CD4-positive, alpha-beta T cell (primary cell): ENCODE measurements around the gene COL25A1. TPM values are rescaled to one million over a fixed set of nuclear protein-coding genes. Genes with fewer than 3 reads are reported as not detected.

ENCODE experiments used
- ATAC-seq: fragments of 200-7000 bp; cut with Tn5 transposase; one replicate; pipeline ENCODE4 v1.10.0; 2022; ENCODE audit warnings: mild to moderate bottlenecking; ENCODE audit not compliant: poor library complexity
- CTCF ChIA-PET: fragments of 350-600 bp; sonication (Branson Sonifier 250); formaldehyde crosslinking; loops from one replicate; lab custom pipeline; 2021; ENCODE audit warnings: antibody characterized with exemption, inconsistent platforms; lab: Charles Lee
- POLR2A ChIA-PET: fragments of 350-600 bp; sonication (Branson Sonifier 250); formaldehyde crosslinking; loops from one replicate; lab custom pipeline; 2021; ENCODE audit warnings: antibody characterized with exemption, inconsistent platforms; lab: Charles Lee
- DNase-seq, 14 experiments: peaks; one replicate each; pipeline ENCODE4 v3.0.0-alpha.2; 2013 to 2020; ENCODE audit warnings: mixed read lengths in 2 of 14
- H3K27ac ChIP-seq, 2 donors: one replicate each; pipeline versions ENCODE4 v1.5.1 to v1.7.0; 2013; ENCODE audit warnings: low read length in 2 of 2, low read depth in 1 of 2, mild to moderate bottlenecking in 1 of 2
- H3K27me3 ChIP-seq, 2 experiments: 1 replicate in 1 of 2; 2 replicates in 1 of 2; pipeline versions ENCODE4 v1.6.1 to v1.7.0; 2013; ENCODE audit warnings: low read length in 2 of 2, control low read depth in 1 of 2, mild to moderate bottlenecking in 1 of 2, moderate library complexity in 1 of 2; ENCODE audit not compliant: insufficient read depth in 2 of 2, control insufficient read depth in 1 of 2
- H3K36me3 ChIP-seq: one replicate; pipeline ENCODE4 v1.6.1; 2013; ENCODE audit warnings: low read length, control low read depth; ENCODE audit not compliant: insufficient read depth
- H3K4me1 ChIP-seq: one replicate; pipeline ENCODE4 v1.6.1; 2013; ENCODE audit warnings: low read length, control low read depth; ENCODE audit not compliant: insufficient read depth
- H3K4me3 ChIP-seq: one replicate; pipeline ENCODE4 v1.5.1; 2013; ENCODE audit warnings: mild to moderate bottlenecking, low read length, moderate library complexity
- H3K9me3 ChIP-seq, 2 experiments: 1 replicate in 1 of 2; 2 replicates in 1 of 2; pipeline versions ENCODE4 v1.6.1 to v1.7.0; 2013; ENCODE audit warnings: low read length in 2 of 2, mild to moderate bottlenecking in 2 of 2, control low read depth in 1 of 2, moderate library complexity in 1 of 2; ENCODE audit not compliant: control insufficient read depth in 1 of 2, insufficient read depth in 1 of 2
- H3K27ac Mint-ChIP-seq: one replicate; pipeline ENCODE4 v1.8.0; 2020; ENCODE audit warnings: mixed read lengths
- H3K27me3 Mint-ChIP-seq: one replicate; pipeline ENCODE4 v1.8.0; 2021; ENCODE audit warnings: mixed read lengths
- H3K36me3 Mint-ChIP-seq: one replicate; pipeline ENCODE4 v1.8.0; 2021; ENCODE audit warnings: low read depth, mixed read lengths
- H3K4me1 Mint-ChIP-seq: one replicate; pipeline ENCODE4 v1.8.0; 2021; ENCODE audit warnings: low read depth, mixed read lengths
- H3K4me3 Mint-ChIP-seq: one replicate; pipeline ENCODE4 v1.8.0; 2020; ENCODE audit warnings: mild to moderate bottlenecking, mixed read lengths
- H3K9me3 Mint-ChIP-seq: one replicate; pipeline ENCODE4 v1.8.0; 2020; ENCODE audit warnings: mixed read lengths
- intact Hi-C, 2 experiments: fragments of 100-400 bp; cut with DNase I in 1 of 2; cut with micrococcal nuclease in 1 of 2; formaldehyde crosslinking; loops; one replicate each; pipeline versions ENCODE4 v1.15.1 to v1.9.0; 2023 to 2025; cut with DNase I, micrococcal nuclease
- total RNA-seq, 174 experiments: library from RNA in 2 of 174; stranded (reverse) in 2 of 174; gene quantifications; one replicate each; pipeline ENCODE4 v1.2.3 and lab custom pipeline; 2021 to 2026
- TF ChIP-seq, protein P1 (sequence below): fragments of 200-600 bp; IDR thresholded peaks from one replicate; pipeline ENCODE4 v1.8.0; 2022; ENCODE audit warnings: antibody characterized with exemption, mild to moderate bottlenecking

Gene COL25A1
- total RNA-seq, 2 experiments from 2014 or later: 0.42 TPM; not detected in 1

DNA sequence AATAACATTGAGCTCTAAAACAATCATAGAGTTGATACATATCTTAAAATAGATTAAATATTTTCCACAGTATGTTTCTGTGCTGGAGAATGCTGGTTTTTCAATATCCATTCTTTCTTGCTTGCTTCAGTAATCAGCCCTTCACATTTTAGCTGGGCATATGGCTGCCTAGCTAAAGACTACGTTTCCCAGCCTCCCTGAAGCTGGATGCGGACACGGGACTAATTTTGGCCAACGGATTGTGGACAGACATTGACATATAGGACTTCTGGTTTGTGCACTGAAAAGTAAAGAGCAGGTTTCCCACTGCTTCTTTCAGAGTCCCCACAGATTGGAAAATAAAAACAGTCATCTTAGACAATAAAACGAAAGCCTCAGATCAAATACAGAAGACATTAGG, 97.3 kb downstream of the COL25A1 start:
- Mint-ChIP-seq H3K36me3 (no peaks in the 10 kb centered on the region), H3K27ac (no peak overlapping the region), H3K4me1 (no peaks in the 10 kb centered on the region), H3K4me3 (no peak overlapping the region), H3K27me3 (peaks cover 13% of the 10 kb centered on the region), H3K9me3 (no peaks in the 10 kb centered on the region)
- CTCF ChIA-PET: no interaction called here
- Histone ChIP-seq H3K4me3 (no peak overlapping the region), H3K27ac (no peak overlapping the region), H3K27me3 (peaks cover 0 to 3% of the 10 kb centered on the region in 2 experiments), H3K4me1 (no peaks in the 10 kb centered on the region), H3K36me3 (no peaks in the 10 kb centered on the region), H3K9me3 (no peaks in the 10 kb centered on the region)
- ATAC-seq: no peak
- intact Hi-C loops: no loop called here
- TF ChIP-seq, protein P1, sequence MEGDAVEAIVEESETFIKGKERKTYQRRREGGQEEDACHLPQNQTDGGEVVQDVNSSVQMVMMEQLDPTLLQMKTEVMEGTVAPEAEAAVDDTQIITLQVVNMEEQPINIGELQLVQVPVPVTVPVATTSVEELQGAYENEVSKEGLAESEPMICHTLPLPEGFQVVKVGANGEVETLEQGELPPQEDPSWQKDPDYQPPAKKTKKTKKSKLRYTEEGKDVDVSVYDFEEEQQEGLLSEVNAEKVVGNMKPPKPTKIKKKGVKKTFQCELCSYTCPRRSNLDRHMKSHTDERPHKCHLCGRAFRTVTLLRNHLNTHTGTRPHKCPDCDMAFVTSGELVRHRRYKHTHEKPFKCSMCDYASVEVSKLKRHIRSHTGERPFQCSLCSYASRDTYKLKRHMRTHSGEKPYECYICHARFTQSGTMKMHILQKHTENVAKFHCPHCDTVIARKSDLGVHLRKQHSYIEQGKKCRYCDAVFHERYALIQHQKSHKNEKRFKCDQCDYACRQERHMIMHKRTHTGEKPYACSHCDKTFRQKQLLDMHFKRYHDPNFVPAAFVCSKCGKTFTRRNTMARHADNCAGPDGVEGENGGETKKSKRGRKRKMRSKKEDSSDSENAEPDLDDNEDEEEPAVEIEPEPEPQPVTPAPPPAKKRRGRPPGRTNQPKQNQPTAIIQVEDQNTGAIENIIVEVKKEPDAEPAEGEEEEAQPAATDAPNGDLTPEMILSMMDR: no peak
- no peak for DNase-seq
- POLR2A ChIA-PET: no interaction called here

DNA sequence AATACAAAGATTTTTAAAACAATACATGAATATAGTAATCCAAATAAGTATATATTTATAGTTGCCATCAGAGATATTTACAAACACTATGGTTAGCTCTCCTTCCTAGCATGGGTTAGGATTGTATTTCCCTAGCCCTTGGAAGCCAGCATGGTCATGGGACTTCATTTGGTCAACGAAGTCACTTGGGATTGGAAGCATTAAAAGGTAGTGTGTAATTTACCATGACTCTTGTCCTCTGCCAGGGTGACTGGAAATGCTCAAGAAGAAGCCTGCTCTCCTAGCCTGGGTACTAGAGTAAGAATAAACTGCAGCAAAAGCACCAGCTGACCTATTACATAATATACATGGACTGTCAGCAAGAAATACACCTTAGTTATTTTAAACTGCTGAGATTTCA, 102.9 kb downstream of the COL25A1 start:
- TF ChIP-seq, protein P1: no peak

DNA sequence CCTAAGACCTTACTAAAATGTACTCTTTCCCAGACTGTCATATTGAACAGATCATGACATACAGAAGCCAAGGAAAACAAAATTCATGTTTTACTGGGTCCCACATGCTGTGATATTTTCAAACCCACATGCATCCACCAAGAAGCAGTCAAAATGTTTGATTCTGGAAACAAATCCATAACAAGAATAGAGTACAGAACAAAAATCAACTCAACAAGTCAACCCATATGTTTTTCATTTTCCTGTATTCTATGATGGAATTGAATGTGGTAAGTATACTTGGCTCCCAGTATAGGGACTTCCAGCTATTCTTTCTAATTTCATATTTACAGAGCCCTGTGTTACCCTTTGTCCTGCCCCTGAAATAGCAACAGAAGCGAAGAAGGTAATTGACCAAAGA, 106.8 kb downstream of the COL25A1 start:
- no peak overlapping the region for H3K27ac ChIP-seq
- no peak overlapping the region for H3K4me3 Mint-ChIP-seq
- H3K9me3 ChIP-seq: no peaks in the 10 kb centered on the region
- intact Hi-C loops: no loop called here
- no peaks in the 10 kb centered on the region for H3K36me3 Mint-ChIP-seq
- H3K4me1 ChIP-seq: no peaks in the 10 kb centered on the region
- no peak overlapping the region for H3K4me3 ChIP-seq
- CTCF ChIA-PET: no interaction called here
- H3K27ac Mint-ChIP-seq: no peak overlapping the region
- no peaks in the 10 kb centered on the region for H3K4me1 Mint-ChIP-seq
- TF ChIP-seq, protein P1: no peak
- no peaks in the 10 kb centered on the region for H3K9me3 Mint-ChIP-seq
- DNase-seq (no peak), ATAC-seq (no peak)
- H3K36me3 ChIP-seq: no peaks in the 10 kb centered on the region
- no peaks in the 10 kb centered on the region for H3K27me3 Mint-ChIP-seq
- POLR2A ChIA-PET: no interaction called here
- no peaks in the 10 kb centered on the region for H3K27me3 ChIP-seq

More for the DNA sequence above, 102.9 kb downstream of the COL25A1 start:
- H3K36me3 ChIP-seq: no peaks in the 10 kb centered on the region
- H3K27me3 ChIP-seq: no peaks in the 10 kb centered on the region
- H3K27me3 Mint-ChIP-seq: peaks cover 7% of the 10 kb centered on the region
- H3K27ac Mint-ChIP-seq: no peak overlapping the region
- intact Hi-C loops: no loop called here
- H3K4me3 Mint-ChIP-seq: no peak overlapping the region
- H3K36me3 Mint-ChIP-seq: no peaks in the 10 kb centered on the region
- H3K27ac ChIP-seq: no peak overlapping the region
- ChIA-PET CTCF (no interaction called here), POLR2A (no interaction called here)
- H3K4me3 ChIP-seq: no peak overlapping the region
- no peaks in the 10 kb centered on the region for H3K9me3 Mint-ChIP-seq
- H3K9me3 ChIP-seq: no peaks in the 10 kb centered on the region
- ATAC-seq (no peak), DNase-seq (no peak)
- H3K4me1 Mint-ChIP-seq: no peaks in the 10 kb centered on the region
- H3K4me1 ChIP-seq: no peaks in the 10 kb centered on the region
